Activated CD8-positive, alpha-beta memory T cell treated with anti-CD3 and anti-CD28 coated beads for 24 hours (primary cell): ENCODE measurements around the gene TAF4B.
"Not testable (repeated sequence)": the region's sequence is repeated elsewhere in the genome, so short reads cannot be mapped to it uniquely, and the experiment has no call there.

Experiments
- DNase-seq: peaks from one replicate; pipeline ENCODE4 v3.0.0-alpha.2; 2020

TAF4B gene

GRCh38 chr18:26237363-26237762 is 11.1 kb downstream of the TAF4B start:
- not testable (repeated sequence) for DNase-seq

- DNase-seq = not testable (repeated sequence)
Observed at GRCh38 chr18:26238718-26239117, 12.5 kb downstream of the TAF4B start.

GRCh38 chr18:26242392-26242791 is 16.1 kb downstream of the TAF4B start:
- not testable (repeated sequence) for DNase-seq

- not testable (repeated sequence) for DNase-seq
Observed at GRCh38 chr18:26245434-26245833, 19.2 kb downstream of the TAF4B start.

- no peak for DNase-seq
Observed at GRCh38 chr18:26252411-26252810, 26.2 kb downstream of the TAF4B start.

- DNase-seq = not testable (repeated sequence)
Observed at GRCh38 chr18:26254808-26255207, 28.6 kb downstream of the TAF4B start.

- no peak for DNase-seq
Observed at GRCh38 chr18:26255695-26256622, 29.7 kb downstream of the TAF4B start.

GRCh38 chr18:26258711-26259110 is 32.5 kb downstream of the TAF4B start:
- DNase-seq = no peak

GRCh38 chr18:26259416-26259815 is 33.2 kb downstream of the TAF4B start:
- not testable (repeated sequence) for DNase-seq

- no peak for DNase-seq
Observed at GRCh38 chr18:26262156-26262555, 35.9 kb downstream of the TAF4B start.

- DNase-seq = no peak
Observed at GRCh38 chr18:26267357-26267930, 41.2 kb downstream of the TAF4B start.

- DNase-seq = no peak
Observed at GRCh38 chr18:26268454-26268853, 42.2 kb downstream of the TAF4B start.

GRCh38 chr18:26271917-26272549 is 45.8 kb downstream of the TAF4B start:
- no peak for DNase-seq

- DNase-seq = no peak
Observed at GRCh38 chr18:26277374-26277773, 51.1 kb downstream of the TAF4B start.

GRCh38 chr18:26279428-26279827 is 53.2 kb downstream of the TAF4B start:
- no peak for DNase-seq

GRCh38 chr18:26286008-26286407 is 59.8 kb downstream of the TAF4B start:
- no peak for DNase-seq

GRCh38 chr18:26287644-26288043 is 61.4 kb downstream of the TAF4B start:
- no peak for DNase-seq

- no peak for DNase-seq
Observed at GRCh38 chr18:26290385-26290784, 64.1 kb downstream of the TAF4B start.

- DNase-seq = no peak
Observed at GRCh38 chr18:26293982-26294381, 67.7 kb downstream of the TAF4B start.

- no peak for DNase-seq
Observed at GRCh38 chr18:26298107-26298506, 71.9 kb downstream of the TAF4B start.

GRCh38 chr18:26301681-26302080 is 75.4 kb downstream of the TAF4B start:
- no peak for DNase-seq

- DNase-seq = not testable (repeated sequence)
Observed at GRCh38 chr18:26303222-26303621, 77.0 kb downstream of the TAF4B start.

GRCh38 chr18:26304511-26304910 is 78.3 kb downstream of the TAF4B start:
- DNase-seq = no peak
